Fibroblast of the conjunctiva (primary cell): ENCODE results near the gene ARHGAP10.
"Not testable (repeated sequence)": the region's sequence is repeated elsewhere in the genome, so short reads cannot be mapped to it uniquely, and the experiment has no call there.

ENCODE experiments used
- DNase-seq: peaks from one replicate; pipeline ENCODE4 v3.0.0-alpha.2; 2010; ENCODE audit warnings: low read depth

ARHGAP10 gene

GRCh38 chr4:147794787-147795413 lies 63.0 kb downstream of the ARHGAP10 start:
- no peak for DNase-seq

GRCh38 chr4:147799057-147799456 lies 67.2 kb downstream of the ARHGAP10 start:
- DNase-seq: not testable (repeated sequence)

- DNase-seq: no peak
Measured at GRCh38 chr4:147799986-147800555, 68.2 kb downstream of the ARHGAP10 start.

GRCh38 chr4:147801820-147802219 lies 69.9 kb downstream of the ARHGAP10 start:
- no peak for DNase-seq

GRCh38 chr4:147802346-147802745 lies 70.5 kb downstream of the ARHGAP10 start:
- DNase-seq: no peak

- DNase-seq: no peak
Measured at GRCh38 chr4:147805946-147806345, 74.1 kb downstream of the ARHGAP10 start.

GRCh38 chr4:147808447-147808846 lies 76.6 kb downstream of the ARHGAP10 start:
- no peak for DNase-seq

- DNase-seq: no peak
Measured at GRCh38 chr4:147809211-147809610, 77.3 kb downstream of the ARHGAP10 start.

GRCh38 chr4:147811878-147812277 lies 80.0 kb downstream of the ARHGAP10 start:
- DNase-seq: no peak

GRCh38 chr4:147813109-147813773 lies 81.4 kb downstream of the ARHGAP10 start:
- DNase-seq: no peak

- DNase-seq: no peak
Measured at GRCh38 chr4:147813973-147814372, 82.1 kb downstream of the ARHGAP10 start.

GRCh38 chr4:147814376-147814775 lies 82.5 kb downstream of the ARHGAP10 start:
- no peak for DNase-seq

GRCh38 chr4:147815741-147816140 lies 83.9 kb downstream of the ARHGAP10 start:
- no peak for DNase-seq

- no peak for DNase-seq
Measured at GRCh38 chr4:147816382-147817254, 84.7 kb downstream of the ARHGAP10 start.

- no peak for DNase-seq
Measured at GRCh38 chr4:147820975-147821374, 89.1 kb downstream of the ARHGAP10 start.

- DNase-seq: no peak
Measured at GRCh38 chr4:147821555-147821954, 89.7 kb downstream of the ARHGAP10 start.

- peak; percentile 83 for DNase-seq
Measured at GRCh38 chr4:147822128-147822527, 90.2 kb downstream of the ARHGAP10 start.

- no peak for DNase-seq
Measured at GRCh38 chr4:147823130-147823529, 91.2 kb downstream of the ARHGAP10 start.

GRCh38 chr4:147824316-147824715 lies 92.4 kb downstream of the ARHGAP10 start:
- no peak for DNase-seq

- DNase-seq: no peak
Measured at GRCh38 chr4:147824884-147825283, 93.0 kb downstream of the ARHGAP10 start.

- peak; percentile 39 for DNase-seq
Measured at GRCh38 chr4:147825451-147826287, 93.8 kb downstream of the ARHGAP10 start.

- DNase-seq: no peak
Measured at GRCh38 chr4:147826288-147826646, 94.4 kb downstream of the ARHGAP10 start.
